LNCaP clone FGC (cell line): Measurements from ENCODE around the gene HERC2.
A peak's percentile ranks its signal among the peaks of the same experiment; 100 is the strongest.
"Not testable (repeated sequence)": the region's sequence is repeated elsewhere in the genome, so short reads cannot be mapped to it uniquely, and the experiment has no call there.

Experiments used
- DNase-seq: peaks from one replicate; pipeline ENCODE4 v3.0.0-alpha.2; 2011; ENCODE audit warnings: low read depth
- H3K4me3 ChIP-seq: 2 replicates; pipeline ENCODE4 v1.5.1; 2011; ENCODE audit warnings: mild to moderate bottlenecking, low read depth, low read length, control low read depth
- TF ChIP-seq, protein P1 (sequence below): IDR thresholded peaks from 2 replicates; pipeline ENCODE4 v1.5.1; 2012; ENCODE audit warnings: mild to moderate bottlenecking; ENCODE audit not compliant: control insufficient read depth, insufficient read depth; ENCODE audit errors: extremely low read depth

HERC2 gene

DNA sequence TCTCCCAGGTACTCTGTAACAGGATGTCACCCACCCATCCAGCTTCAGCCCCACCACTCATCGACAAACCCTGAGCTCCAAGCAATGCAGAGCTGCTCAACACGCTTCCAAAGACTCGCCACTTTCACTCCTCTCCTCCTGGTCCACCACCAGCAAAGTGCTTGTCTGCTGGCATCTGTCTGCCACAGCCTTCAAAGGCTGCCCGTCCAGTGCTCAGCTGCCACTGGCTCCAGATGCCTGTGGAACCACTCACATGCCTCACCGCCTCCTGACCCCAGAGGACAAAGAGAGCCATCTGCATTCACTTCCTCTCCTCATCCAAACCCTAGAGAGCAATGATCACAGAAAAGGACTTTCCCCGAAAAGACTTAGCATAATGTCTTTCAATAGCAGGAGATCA lies 113.4 kb downstream of the HERC2 start:
- H3K4me3 ChIP-seq: no peak overlapping the region
- peak; percentile 10 for DNase-seq
- TF ChIP-seq, protein P1, sequence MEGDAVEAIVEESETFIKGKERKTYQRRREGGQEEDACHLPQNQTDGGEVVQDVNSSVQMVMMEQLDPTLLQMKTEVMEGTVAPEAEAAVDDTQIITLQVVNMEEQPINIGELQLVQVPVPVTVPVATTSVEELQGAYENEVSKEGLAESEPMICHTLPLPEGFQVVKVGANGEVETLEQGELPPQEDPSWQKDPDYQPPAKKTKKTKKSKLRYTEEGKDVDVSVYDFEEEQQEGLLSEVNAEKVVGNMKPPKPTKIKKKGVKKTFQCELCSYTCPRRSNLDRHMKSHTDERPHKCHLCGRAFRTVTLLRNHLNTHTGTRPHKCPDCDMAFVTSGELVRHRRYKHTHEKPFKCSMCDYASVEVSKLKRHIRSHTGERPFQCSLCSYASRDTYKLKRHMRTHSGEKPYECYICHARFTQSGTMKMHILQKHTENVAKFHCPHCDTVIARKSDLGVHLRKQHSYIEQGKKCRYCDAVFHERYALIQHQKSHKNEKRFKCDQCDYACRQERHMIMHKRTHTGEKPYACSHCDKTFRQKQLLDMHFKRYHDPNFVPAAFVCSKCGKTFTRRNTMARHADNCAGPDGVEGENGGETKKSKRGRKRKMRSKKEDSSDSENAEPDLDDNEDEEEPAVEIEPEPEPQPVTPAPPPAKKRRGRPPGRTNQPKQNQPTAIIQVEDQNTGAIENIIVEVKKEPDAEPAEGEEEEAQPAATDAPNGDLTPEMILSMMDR: no peak

DNA sequence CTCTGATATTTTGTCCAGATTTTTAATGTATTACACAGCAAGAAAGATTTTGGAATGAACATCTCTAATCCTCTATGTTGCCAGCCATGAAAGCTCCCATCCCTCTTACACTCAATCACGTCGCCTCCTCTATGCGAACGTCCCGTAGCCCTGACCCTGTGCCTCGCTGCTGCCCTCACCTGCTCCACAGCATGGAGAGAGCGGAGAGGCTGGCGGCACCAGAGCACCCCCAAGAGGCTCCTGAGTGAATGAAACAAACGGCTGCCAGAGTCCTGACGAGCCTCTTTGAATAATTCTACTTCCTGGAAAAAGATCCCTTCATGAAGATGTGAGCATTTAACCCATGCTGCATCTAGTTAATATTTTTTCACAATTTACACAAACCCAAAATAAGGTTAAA lies 116.3 kb downstream of the HERC2 start:
- not testable (repeated sequence) for H3K4me3 ChIP-seq

DNA sequence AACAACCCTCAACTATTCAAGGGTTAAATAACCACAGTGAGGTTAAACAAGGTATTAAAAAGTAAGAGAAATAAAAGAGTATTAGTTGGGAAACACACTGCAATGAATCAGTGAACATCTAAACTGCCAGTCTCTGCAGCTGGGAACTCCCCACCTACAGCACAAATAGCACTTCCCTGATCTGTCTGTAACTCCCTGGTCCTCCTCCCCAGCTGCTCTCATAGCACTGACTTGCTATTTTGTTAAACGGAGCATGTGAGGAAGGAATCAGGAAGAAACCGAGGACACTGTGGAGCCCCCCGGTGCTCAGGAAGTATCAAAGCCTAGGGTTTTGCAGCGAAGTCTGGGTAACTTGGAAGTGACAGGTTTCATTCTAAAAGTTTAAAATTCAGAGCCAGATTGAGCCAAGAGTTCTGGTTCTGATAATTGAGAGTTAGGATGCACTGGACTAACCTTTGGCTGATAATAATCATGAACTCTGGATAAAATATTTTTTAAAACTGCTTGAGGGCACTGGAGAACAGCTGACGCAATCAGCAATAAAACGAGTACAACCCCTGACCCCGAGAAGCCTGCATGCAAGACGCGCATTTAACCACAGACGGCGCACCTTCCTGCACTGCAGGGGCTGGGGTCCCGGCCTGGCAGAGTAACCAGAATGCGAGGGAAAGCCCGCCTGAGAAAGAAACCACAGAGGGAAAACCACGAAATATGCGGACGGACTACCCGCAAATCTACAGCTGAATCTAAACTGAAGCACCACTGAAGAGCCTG lies 118.7 kb downstream of the HERC2 start:
- not testable (repeated sequence) for H3K4me3 ChIP-seq, DNase-seq

More for the DNA sequence above, 116.3 kb downstream of the HERC2 start:
- not testable (repeated sequence) for DNase-seq

DNA sequence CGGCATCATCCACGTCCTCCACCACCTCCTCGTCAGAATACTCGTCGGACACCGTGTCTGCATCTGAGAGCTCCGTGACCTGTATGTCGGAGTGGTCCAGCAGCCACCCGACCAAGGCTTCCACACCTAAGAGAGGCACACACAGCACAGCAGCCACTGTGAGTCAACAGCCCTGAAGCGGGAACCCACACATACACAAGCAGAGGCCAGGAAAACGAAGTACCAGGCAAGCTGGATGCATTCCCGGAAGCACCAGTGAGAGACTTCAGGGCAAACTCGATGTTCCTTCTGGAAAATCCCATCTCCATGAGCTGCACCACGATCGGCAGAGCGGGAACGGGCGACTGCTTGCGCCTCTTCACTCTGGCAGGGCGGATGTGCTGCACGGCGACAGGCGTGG lies 119.9 kb downstream of the HERC2 start:
- H3K4me3 ChIP-seq, DNase-seq: not testable (repeated sequence)

DNA sequence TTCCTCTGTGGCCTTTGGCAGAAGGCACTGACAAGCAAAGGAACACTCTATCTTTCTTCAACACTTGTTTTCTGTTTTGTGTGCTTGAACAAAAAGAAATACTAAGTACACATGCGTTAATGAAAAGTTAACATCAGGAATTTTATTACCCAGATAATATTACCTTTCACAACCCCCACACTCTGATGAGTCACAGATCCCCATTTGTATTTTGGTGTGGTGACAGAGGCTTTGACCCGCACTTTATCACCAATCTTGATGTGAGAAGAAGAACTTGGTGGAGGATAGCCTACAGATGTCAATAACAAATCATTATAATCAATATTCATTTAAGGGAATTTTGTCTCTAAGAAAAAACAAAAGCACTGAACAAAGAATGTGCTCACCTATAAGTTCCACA lies 123.8 kb downstream of the HERC2 start:
- DNase-seq: not testable (repeated sequence)

DNA sequence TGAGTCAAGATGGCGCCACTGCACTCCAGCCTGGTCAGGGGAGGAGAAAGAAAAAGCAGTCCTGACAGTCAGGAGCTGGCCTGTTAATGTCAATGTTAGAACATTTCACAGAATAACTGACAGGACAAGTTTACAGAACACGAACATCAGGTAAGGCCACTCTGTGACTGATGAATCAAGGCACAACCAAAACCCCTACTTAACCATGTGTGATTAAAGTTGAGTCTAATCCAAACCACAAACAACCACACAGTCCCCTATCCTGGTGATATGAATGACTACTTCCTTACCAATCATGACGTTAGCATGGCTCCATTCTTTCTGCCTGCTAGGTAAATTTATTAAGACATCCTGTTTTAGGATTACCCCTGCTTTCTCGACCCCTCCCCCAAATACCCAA lies 124.3 kb downstream of the HERC2 start:
- DNase-seq, H3K4me3 ChIP-seq: not testable (repeated sequence)

More for the DNA sequence above, 123.8 kb downstream of the HERC2 start:
- not testable (repeated sequence) for H3K4me3 ChIP-seq

DNA sequence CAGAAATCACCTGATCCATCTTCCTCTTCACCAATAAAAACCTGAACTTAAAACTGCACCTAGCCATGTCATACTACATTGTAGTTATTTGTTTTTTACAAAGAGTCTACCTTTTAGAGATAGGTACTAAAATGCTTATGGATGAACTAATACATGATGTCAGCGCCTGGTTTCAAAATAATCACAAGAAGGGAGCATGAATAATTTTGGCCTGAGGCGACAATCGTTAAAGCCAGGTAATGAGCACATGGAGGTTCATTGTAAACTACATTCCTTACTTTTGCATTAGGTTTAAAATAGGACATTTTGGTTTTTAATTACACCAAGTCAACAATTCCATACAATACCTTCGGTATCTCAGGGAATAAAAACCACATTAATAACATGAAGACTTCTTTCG lies 125.4 kb downstream of the HERC2 start:
- not testable (repeated sequence) for H3K4me3 ChIP-seq, DNase-seq

DNA sequence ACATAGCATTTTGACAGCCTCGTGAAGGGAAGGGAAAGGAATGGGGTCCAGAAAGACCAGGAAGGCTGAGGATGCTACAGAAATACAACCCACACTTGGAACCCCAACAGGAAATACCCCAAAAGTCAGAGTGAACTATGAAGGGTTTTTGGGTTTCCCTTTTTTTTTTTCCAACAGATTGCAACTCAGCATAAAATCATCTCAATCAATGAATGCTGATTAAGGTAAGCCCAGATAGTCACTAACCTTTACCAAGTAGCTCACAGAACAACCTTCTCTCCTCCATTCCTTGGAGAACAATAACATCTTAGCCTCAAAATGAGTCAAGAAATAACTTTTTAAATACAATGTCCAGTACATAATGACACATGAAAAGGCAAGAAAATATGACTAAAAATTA lies 129.2 kb downstream of the HERC2 start:
- no peak for DNase-seq
- TF ChIP-seq, protein P1: no peak
- no peak overlapping the region for H3K4me3 ChIP-seq

DNA sequence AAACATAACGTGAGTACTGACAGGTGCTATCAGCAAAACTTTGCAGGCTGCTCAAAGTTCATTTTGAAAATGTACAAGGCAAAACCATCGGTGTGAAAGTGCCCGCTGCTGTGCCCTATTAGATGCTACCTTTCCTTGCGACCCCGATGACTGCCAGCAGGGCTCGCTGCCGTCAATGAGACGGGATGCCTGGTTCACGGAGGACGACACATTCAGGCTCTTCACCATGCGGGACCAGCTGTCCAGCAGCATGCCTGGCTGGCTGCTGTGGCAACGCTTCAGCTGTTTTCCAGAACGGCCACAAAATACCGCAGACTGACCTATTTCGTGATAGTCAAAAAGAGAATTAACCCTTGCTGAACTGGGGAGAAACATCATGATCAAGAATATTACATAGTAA lies 130.1 kb downstream of the HERC2 start:
- H3K4me3 ChIP-seq: no peak overlapping the region
- DNase-seq: no peak
- TF ChIP-seq, protein P1: 0 out of 2 replicates have a peak, but pooled peaks have one; percentile 9

DNA sequence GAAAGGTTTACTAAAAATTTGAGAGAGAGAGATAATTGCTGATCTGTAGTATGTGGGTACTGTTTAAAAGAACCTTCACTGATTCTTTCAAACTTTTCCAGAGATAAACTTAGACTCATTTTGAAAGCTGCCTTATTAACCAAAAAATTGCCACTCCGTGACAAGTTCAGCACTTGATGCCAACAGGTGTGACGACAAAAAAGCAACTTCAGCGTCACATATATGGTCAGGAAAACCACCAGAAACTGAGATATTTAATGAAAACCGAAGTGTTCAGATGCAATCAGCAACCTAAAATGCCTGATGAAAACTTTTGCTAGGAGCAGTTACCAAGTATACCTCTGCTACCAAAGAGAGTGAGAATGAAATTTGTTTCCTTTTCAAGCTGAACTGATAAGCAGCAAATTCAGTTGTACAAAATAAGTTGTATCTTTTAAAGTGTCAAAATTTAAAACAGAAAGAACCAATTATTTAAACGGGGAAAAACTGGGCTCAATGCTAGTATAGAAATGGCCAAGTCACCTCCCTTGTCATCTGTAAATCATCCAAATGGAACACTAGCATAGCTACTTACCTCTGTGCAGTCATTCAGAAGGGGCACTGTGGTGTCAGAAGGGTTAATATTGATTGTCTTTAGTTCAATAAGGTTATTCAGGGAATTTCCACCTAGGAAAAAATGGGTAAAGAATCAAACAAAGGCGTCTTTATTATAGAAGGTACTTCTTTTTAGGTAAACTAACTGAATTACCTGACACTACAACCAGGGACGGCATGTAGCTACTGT lies 131.4 kb downstream of the HERC2 start:
- no peak for DNase-seq
- H3K4me3 ChIP-seq: no peak overlapping the region
- TF ChIP-seq, protein P1: no peak
